Jurkat, Clone E6-1 (cell line): Measurements from ENCODE around the gene MMRN2.
"Not testable (repeated sequence)": the region's sequence is repeated elsewhere in the genome, so short reads cannot be mapped to it uniquely, and the experiment has no call there.

Experiments
- DNase-seq: peaks from one replicate; pipeline ENCODE4 v3.0.0-alpha.2; 2011; ENCODE audit warnings: low read depth, low spot score
- H3K4me3 ChIP-seq: 2 replicates; pipeline ENCODE4 v1.5.1; 2011; ENCODE audit warnings: mild to moderate bottlenecking, low read length, control low read depth, moderate library complexity

Gene MMRN2

GRCh38 chr10:86958116-86958900 is 893 bp upstream of the MMRN2 start, which contains the start of gene SNCG:
Gene SNCG (plus strand): TSS chr10:86958599. CDS start chr10:86958698, 99 bp downstream.
- H3K4me3 ChIP-seq: no peak within 1 kb of the TSS
- DNase-seq: no peak

GRCh38 chr10:86956848-86957448 is 467 bp downstream of the MMRN2 start:
- no peak for DNase-seq
- H3K4me3 ChIP-seq: no peak overlapping the region

DNA sequence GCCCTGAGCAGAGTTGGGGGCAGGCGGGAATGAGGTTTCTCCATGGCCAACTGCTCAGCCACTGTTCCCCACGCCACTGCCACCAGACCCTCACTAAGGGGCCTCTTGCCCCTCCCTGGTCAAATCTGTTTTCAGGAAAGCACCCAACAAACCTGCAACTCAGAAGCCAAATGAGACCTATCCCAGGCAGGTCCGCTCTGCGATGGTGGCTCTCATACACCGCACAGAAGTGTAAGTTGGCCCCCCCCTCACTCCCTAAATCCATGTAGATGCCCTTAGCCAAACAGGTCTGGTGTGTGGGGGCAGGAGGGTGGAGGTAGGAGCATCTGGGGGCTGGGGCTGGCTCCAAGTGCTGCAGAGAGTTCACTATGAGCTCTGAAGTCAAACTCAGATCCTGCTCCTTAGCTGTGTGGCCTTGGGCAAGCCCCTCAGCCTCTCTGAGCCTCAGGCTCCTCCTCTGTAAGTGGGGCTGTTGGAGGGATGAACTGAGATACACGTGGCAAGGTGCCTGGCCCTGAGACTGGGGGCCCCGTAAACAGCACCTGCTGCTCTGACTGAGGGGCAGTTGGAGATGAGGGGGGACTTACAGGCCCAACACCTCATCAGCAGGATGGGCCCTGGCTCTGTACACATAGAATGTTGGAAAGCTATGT is 1.1 kb downstream of the MMRN2 start:
- no peak for DNase-seq

GRCh38 chr10:86955501-86956194 is 1.8 kb downstream of the MMRN2 start:
- no peak overlapping the region for H3K4me3 ChIP-seq
- DNase-seq: no peak

More for the DNA sequence above, 1.1 kb downstream of the MMRN2 start:
- no peak overlapping the region for H3K4me3 ChIP-seq

DNA sequence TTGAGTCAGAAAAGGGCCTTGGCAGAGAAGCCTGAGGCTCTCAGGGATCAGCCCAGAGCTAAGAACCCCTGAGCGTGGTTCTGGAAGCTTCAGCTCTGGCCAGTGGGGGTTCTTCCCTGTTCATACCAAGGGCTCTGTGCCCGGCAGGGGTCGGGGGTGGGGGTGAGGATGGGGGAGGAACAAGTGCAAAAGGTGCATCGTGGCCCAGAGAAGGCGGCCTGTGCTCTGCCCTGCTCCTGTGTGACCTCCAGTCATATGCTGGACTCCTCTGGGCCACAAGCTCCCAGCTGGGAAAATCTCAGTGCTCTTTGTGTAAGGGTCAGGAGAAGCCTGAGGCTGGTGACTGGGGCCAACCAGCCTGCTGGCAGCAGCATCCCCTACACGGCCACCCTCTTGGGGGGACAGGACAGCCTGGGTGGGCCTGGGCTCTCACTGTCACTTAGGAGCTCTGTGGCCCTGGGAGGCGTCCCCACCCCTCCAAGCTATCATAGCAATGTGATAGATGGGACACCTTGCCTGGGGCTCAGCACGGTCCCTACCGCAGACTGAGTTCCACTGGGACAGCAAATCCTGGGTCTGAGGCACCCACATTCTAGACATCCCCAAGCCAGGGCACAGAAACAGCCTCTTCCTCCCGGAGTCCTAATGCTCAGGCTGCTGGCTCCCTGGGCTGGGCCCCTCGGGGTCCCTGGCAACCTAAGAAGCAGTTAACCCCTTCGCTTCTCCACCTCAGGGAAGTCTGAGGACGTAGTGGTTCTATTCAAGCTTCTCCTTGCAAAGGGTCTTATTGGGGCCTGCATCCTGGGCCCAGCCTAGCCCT is 2.5 kb downstream of the MMRN2 start:
- DNase-seq: no peak
- H3K4me3 ChIP-seq: no peak overlapping the region

DNA sequence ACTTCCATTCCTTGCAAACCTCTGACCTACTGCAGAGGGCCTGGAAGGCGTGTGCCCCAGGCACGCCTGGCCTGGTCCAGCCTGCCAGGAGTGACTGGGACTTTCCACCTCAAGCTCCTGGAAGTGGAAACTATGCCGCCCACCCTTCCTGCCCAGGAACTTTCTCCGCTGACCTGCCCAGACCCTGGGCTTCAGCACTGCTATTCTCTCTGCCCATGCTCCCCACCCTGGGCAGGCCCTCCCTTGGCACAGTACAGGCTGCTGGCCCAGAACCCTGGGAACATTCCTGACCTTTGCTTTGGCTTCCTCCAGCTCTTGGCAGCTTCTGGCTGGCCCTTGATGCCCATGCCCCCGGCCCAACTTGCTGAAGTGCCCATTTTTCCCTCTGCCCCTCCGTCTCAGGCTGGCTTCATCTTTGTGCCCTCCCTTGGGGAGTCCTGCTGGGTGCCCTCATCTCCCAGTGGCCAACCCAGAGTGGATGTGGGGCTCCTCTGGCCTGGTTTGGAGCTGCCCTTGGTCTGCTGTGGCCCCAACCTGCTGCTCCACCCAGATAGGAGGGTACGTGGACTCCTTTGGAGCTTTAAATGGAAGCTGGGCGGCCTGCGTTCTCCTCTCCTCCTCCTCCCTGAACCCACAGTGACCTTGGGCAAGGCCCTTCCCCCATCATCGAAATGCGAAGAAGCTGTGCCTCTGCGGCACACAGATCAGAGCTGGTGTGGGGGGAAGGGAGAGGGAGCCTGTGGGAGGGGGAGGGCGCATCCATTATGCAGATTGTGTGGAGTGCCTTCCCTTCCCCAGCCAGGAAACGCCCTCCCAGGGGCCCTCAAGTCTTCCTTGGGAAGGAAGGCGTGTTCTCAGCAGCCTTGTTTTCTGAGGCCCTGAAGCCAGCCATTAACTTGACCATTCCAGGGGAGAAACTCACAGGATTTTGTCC is 3.4 kb downstream of the MMRN2 start:
- H3K4me3 ChIP-seq: no peak overlapping the region

DNA sequence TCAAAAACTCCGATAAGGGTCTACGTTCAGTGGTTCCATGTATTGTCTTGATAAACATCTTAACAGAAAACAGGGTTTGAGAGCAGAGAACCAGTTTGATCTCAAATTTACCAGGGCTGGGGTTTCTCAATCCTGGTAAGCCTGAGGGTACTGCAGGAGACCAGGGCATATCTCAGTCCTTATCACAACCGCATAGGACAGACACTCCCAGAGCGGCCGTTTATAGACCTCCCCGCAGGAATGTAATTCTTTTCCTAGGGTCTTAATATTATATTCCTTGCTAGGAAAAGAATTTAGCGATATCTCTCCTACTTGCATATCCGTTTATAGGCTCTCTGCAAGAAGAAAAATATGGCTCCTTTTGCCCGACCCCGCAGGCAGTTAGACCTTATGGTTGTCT is 4.7 kb downstream of the MMRN2 start:
- not testable (repeated sequence) for DNase-seq, H3K4me3 ChIP-seq

More for the DNA sequence above, 3.4 kb downstream of the MMRN2 start:
- DNase-seq: no peak

GRCh38 chr10:86952106-86952505 is 5.3 kb downstream of the MMRN2 start:
- H3K4me3 ChIP-seq: no peak overlapping the region
- no peak for DNase-seq

DNA sequence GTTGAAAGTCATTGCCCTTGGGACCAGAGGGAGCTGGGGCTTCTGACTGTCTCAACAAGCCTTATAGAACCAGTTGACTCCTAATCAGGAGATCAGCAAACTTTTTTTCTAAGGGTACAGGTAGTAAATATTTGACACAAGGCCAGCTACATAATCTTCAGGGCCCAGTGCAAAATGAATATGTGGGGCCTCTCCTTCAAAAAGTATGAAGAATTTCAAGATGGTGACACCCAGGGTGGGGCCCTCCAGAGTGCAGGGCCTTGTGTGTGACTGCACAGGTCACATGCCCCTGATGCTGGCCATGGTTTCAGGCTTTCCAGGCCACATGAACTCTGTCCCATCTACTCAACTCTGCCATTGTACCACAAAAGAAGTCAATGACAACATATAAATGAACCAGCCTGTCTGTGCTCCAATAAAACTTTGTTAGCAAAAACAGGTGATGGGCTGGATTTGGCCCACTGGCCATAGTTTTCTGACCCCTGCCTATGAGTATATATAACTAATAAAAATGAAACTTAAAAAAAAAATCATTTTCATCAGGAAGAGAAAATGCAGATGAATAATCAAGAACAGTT is 6.1 kb downstream of the MMRN2 start:
- H3K4me3 ChIP-seq: no peak overlapping the region
- DNase-seq: no peak

- no peak overlapping the region for H3K4me3 ChIP-seq
- peak; percentile 55 for DNase-seq
These were observed 7.1 kb downstream of the MMRN2 start for GRCh38 chr10:86950349-86950748.

DNA sequence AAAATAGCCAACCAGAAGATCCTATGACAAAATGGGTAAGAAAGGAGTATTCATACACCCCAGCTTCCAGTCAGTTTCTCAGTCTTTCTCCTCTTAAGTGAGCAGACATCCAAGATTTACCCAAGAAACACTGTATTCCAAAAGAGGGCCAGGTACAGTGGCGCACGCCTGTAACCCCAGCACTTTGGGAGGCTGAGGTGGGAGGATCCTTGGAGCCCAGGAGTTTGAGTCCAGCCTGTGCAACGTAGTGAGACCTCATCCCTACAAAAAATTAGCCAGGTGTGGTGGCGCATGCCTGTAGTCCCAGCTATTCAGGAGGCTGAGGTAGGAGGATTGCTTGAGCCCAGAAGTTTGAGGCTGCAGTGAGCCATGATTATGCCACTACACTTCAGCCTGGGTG is 9.6 kb downstream of the MMRN2 start:
- H3K4me3 ChIP-seq, DNase-seq: not testable (repeated sequence)

DNA sequence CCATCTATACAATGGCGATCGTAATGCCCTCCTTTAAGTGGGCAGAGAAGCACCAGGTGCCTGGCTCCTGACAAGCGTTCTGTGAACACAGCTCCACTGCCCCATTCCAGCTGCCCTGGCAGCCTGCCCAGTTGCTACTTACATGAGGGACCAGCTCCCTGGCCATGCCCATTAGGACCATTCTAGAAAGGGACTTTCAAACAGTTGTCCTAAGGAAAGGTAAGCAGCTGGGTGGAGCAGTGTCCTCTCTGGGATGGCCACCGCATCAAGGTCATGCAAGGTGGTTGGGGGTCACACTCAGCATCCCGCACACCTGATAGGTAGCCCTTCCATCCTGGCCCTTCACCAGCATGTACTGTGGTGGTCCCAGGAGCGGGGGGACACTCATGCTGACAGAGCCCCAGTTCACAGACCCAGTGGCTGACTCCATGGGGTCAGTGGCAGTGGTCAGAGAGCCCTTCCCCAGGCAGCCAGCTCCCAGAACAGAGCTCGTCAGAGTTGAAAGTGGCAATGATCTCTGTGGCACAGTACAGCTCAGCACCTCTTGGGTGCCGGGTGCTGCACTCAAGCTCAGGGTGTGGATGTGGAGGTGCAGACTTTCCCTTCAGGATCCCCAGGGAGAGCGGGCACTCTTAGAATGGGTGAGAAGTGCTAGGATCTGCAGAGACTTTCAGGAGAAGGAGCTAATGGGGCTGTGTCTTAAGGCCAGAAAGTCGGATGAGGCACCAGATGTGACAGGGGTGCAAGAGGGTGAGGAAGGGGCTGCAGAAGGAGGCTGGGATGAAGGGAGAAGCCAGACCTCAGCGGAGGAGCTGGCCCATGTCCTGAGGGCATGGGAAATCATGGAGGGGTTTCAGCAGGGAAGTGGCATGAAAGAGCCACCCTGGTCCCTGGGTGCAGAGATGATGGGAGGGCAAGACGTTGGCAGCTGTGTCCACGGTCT is 10.9 kb downstream of the MMRN2 start:
- no peak for DNase-seq
- no peak overlapping the region for H3K4me3 ChIP-seq

DNA sequence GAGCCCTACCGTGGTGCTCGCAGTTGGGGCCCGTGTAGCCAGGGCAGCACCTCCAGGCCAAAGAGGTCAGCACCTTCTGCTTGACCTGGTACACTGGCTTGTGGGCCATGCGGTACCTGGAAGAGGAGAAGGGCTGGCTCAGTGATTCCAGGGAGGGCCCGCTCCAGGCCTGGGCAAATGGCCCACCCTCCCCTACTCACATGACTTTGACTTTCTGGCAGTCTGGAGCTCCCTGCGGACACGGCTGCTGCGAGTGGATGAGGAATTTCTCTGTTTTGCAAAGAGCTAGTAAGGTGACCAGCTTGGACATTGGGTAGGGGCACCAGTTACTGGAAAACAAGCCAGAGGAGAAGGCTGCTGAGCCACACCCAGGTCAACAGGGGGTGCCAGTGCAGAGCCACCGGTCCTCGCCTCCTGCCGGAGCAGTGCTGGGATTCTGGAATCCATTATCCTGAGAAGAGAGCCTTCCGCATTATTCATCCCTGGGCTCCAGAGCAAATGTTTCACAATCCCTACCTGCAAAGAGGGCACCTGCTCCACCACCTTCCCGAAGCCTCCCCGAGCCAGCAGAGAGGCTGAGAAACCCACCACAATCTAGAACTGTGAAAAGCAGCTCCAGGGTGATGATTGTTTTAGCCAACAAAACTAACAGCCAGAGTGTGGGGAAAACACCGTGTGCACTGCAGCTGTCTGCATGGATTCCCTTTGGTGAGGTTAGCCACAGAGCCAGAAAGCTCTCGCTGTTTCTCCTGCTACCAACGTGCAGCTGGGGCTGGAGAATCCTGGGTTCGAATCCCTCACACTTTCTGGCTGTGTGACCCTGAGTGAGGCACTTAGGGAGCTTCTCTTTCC is 11.8 kb downstream of the MMRN2 start:
- H3K4me3 ChIP-seq: no peak overlapping the region
- DNase-seq: peak; percentile 84

DNA sequence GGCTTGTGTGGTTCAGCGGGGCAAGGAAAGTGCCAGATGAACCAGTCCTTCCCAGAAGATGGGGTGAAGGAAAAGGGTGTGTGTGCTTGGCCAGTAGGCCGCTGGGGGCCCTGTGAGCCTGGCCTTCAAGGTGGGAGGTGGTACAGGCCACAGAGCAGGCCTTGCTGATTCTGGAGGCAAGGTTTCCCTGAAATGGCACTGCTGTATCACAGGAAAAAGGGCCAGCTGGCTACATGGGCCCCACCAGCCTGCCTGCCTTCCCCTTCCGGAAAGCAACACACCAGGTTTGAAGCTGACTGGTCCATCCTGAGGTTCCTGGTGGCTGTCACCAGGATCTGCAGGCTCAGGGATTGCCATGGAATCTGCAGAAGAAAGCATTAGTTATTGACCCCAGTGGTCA is 12.5 kb downstream of the MMRN2 start:
- DNase-seq: no peak
- no peak overlapping the region for H3K4me3 ChIP-seq

DNA sequence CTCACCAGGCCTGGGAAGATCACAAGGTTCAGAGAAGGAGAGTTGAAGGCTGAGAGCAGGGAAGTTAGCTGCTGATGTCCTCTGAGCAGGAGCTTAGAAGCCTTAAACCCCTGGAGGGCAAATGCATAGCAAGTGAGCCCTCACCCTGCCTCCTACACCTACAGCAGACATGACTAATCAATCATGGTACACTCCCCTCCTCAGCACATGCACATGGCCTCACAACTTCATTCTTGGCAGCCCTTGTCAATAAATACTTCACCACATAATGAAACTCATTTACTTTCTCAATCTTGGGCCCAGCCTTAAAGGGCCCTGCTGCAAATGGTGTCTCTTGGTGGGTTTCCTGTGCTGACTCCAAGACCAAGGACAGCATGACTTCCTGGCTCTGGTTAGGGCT is 12.9 kb downstream of the MMRN2 start:
- DNase-seq: no peak

GRCh38 chr10:86944031-86944419 is 13.4 kb downstream of the MMRN2 start:
- DNase-seq: no peak
- H3K4me3 ChIP-seq: no peak overlapping the region

More for the DNA sequence above, 12.9 kb downstream of the MMRN2 start:
- H3K4me3 ChIP-seq: no peak overlapping the region
